HEK293 (cell line): ENCODE results near the gene NT5M.

ENCODE experiments used
- CTCF ChIP-seq: fragments of 450-650 bp; formaldehyde crosslinking; IDR thresholded peaks from 2 replicates; pipeline ENCODE4 v1.5.1; 2016; ENCODE audit warnings: missing biosample characterization, missing genetic modification characterization
- ZBTB10 ChIP-seq: fragments of 450-650 bp; formaldehyde crosslinking; IDR thresholded peaks from 2 replicates; pipeline ENCODE4 v1.5.1; 2016; ENCODE audit warnings: missing biosample characterization, missing genetic modification characterization
- ZBTB7A ChIP-seq: fragments of 450-650 bp; formaldehyde crosslinking; IDR thresholded peaks from 2 replicates; pipeline ENCODE4 v1.5.1; 2016; ENCODE audit warnings: low read depth, missing biosample characterization, missing genetic modification characterization
- ZNF335 ChIP-seq: fragments of 450-650 bp; formaldehyde crosslinking; conservative IDR thresholded peaks from 2 replicates; pipeline ENCODE4 v1.5.1; 2016; ENCODE audit warnings: missing biosample characterization, missing genetic modification characterization
- ZNF560 ChIP-seq: fragments of 450-650 bp; formaldehyde crosslinking; IDR thresholded peaks from 2 replicates; pipeline ENCODE4 v1.5.1; 2017; ENCODE audit warnings: missing biosample characterization, missing genetic modification characterization, borderline replicate concordance

- TF ChIP-seq ZBTB7A (tag by site-specific recombination): no peak
- TF ChIP-seq ZNF560 (tag by site-specific recombination): no peak
- no peak for TF ChIP-seq CTCF (tag by site-specific recombination)
- TF ChIP-seq ZBTB10 (tag by site-specific recombination): no peak
- no peak for TF ChIP-seq ZNF335 (tag by site-specific recombination)
Observed at GRCh38 chr17:17325228-17325627, 22.1 kb downstream of the NT5M start.
